Activated gamma-delta T cell (primary cell): ENCODE results near the gene MSN.
"Not testable (repeated sequence)": the region's sequence is repeated elsewhere in the genome, so short reads cannot be mapped to it uniquely, and the experiment has no call there.

Source experiments
- DNase-seq: peaks from one replicate; lab custom pipeline; 2025; lab: John Stamatoyannopoulos, UW

MSN gene

GRCh38 chrX:65718538-65718937 lies 51.1 kb downstream of the MSN start:
- no peak for DNase-seq

- no peak for DNase-seq
Measured at GRCh38 chrX:65720381-65720964, 53.0 kb downstream of the MSN start.

GRCh38 chrX:65723706-65724105 lies 56.3 kb downstream of the MSN start:
- no peak for DNase-seq

GRCh38 chrX:65726715-65727114 lies 59.3 kb downstream of the MSN start:
- DNase-seq = no peak

GRCh38 chrX:65731684-65732289 lies 64.3 kb downstream of the MSN start:
- DNase-seq = no peak

- no peak for DNase-seq
Measured at GRCh38 chrX:65740909-65741308, 73.5 kb downstream of the MSN start.

- DNase-seq = no peak
Measured at GRCh38 chrX:65741823-65742222, 74.4 kb downstream of the MSN start.

- DNase-seq = no peak
Measured at GRCh38 chrX:65744965-65745364, 77.5 kb downstream of the MSN start.

- DNase-seq = no peak
Measured at GRCh38 chrX:65745427-65745826, 78.0 kb downstream of the MSN start.

GRCh38 chrX:65745992-65746391 lies 78.5 kb downstream of the MSN start:
- DNase-seq = no peak

- no peak for DNase-seq
Measured at GRCh38 chrX:65750674-65751469, 83.4 kb downstream of the MSN start.

- no peak for DNase-seq
Measured at GRCh38 chrX:65751519-65751918, 84.1 kb downstream of the MSN start.

GRCh38 chrX:65752294-65752693 lies 84.8 kb downstream of the MSN start:
- no peak for DNase-seq

- no peak for DNase-seq
Measured at GRCh38 chrX:65755786-65756185, 88.3 kb downstream of the MSN start.

GRCh38 chrX:65757943-65758342 lies 90.5 kb downstream of the MSN start:
- DNase-seq = no peak

- DNase-seq = no peak
Measured at GRCh38 chrX:65758505-65758904, 91.1 kb downstream of the MSN start.

GRCh38 chrX:65759525-65759924 lies 92.1 kb downstream of the MSN start:
- DNase-seq = not testable (repeated sequence)

GRCh38 chrX:65769564-65770292 lies 102.3 kb downstream of the MSN start:
- no peak for DNase-seq

- no peak for DNase-seq
Measured at GRCh38 chrX:65772842-65773241, 105.4 kb downstream of the MSN start.

- DNase-seq = no peak
Measured at GRCh38 chrX:65781845-65782244, 114.4 kb downstream of the MSN start.

- no peak for DNase-seq
Measured at GRCh38 chrX:65783746-65784145, 116.3 kb downstream of the MSN start.
